HG02970 (cell line): ENCODE measurements around the gene PIK3CA.
"Not testable (repeated sequence)": the region's sequence is repeated elsewhere in the genome, so short reads cannot be mapped to it uniquely, and the experiment has no call there.

ENCODE experiments used
- ATAC-seq: cut with Tn5 transposase; IDR thresholded peaks from one replicate; pipeline ENCODE4 v1.9.1; 2021; ENCODE audit warnings: mild to moderate bottlenecking, moderate library complexity, moderate number of reproducible peaks; ENCODE audit not compliant: unreplicated experiment, low FRiP score

Gene PIK3CA

GRCh38 chr3:179147873-179148615 lies at the start of gene PIK3CA:
TSS of gene PIK3CA (plus strand) at chr3:179148357. CDS start at chr3:179198826, 50,469 bp downstream.
- peak; percentile 68 for ATAC-seq

- ATAC-seq = no peak
These were observed 49.6 kb upstream of the PIK3CA start for GRCh38 chr3:179098388-179099077.

- no peak for ATAC-seq
These were observed 47.5 kb upstream of the PIK3CA start for GRCh38 chr3:179100652-179101051.

- ATAC-seq = no peak
These were observed 42.3 kb upstream of the PIK3CA start for GRCh38 chr3:179105881-179106280.

- no peak for ATAC-seq
These were observed 40.5 kb upstream of the PIK3CA start for GRCh38 chr3:179107617-179108016.

GRCh38 chr3:179108086-179108485 lies 40.1 kb upstream of the PIK3CA start:
- no peak for ATAC-seq

GRCh38 chr3:179113903-179114302 lies 34.3 kb upstream of the PIK3CA start:
- ATAC-seq = no peak

GRCh38 chr3:179115444-179115843 lies 32.7 kb upstream of the PIK3CA start:
- not testable (repeated sequence) for ATAC-seq

- ATAC-seq = no peak
These were observed 31.3 kb upstream of the PIK3CA start for GRCh38 chr3:179116816-179117215.

- ATAC-seq = not testable (repeated sequence)
These were observed 15.8 kb upstream of the PIK3CA start for GRCh38 chr3:179132191-179132890.

GRCh38 chr3:179133575-179133974 lies 14.6 kb upstream of the PIK3CA start:
- no peak for ATAC-seq

- ATAC-seq = no peak
These were observed 12.0 kb upstream of the PIK3CA start for GRCh38 chr3:179136195-179136594.

- ATAC-seq = no peak
These were observed 6.3 kb upstream of the PIK3CA start for GRCh38 chr3:179141890-179142289.

GRCh38 chr3:179146911-179147513 lies 1.1 kb upstream of the PIK3CA start:
- ATAC-seq = peak; percentile 20

- peak; percentile 33 for ATAC-seq
These were observed 664 bp upstream of the PIK3CA start for GRCh38 chr3:179147514-179147872.

- peak; percentile 26 for ATAC-seq
These were observed 654 bp downstream of the PIK3CA start for GRCh38 chr3:179148616-179149405.

- ATAC-seq = no peak
These were observed 1.3 kb downstream of the PIK3CA start for GRCh38 chr3:179149406-179149867.

GRCh38 chr3:179149951-179150350 lies 1.8 kb downstream of the PIK3CA start:
- no peak for ATAC-seq

GRCh38 chr3:179150610-179151009 lies 2.5 kb downstream of the PIK3CA start:
- ATAC-seq = no peak

GRCh38 chr3:179151474-179151873 lies 3.3 kb downstream of the PIK3CA start:
- ATAC-seq = no peak
